Frontal cortex (tissue), 4 donors: ENCODE data around the gene FLCN. TPM values are rescaled to one million over a fixed set of nuclear protein-coding genes. Genes with fewer than 3 reads are reported as not detected.

Experiments used
- DNase-seq, 2 donors: peaks; one replicate each; pipeline ENCODE4 v3.0.0; 2012; ENCODE audit warnings: low spot score in 2 of 2
- FAIRE-seq: peaks from 2 replicates; lab custom pipeline; 2012; peaks lifted over from hg19 to GRCh38; lab: Jason Lieb, UNC
- small RNA-seq: library from RNA; depleted of rRNA; stranded (forward); fragments of <200 nt; gene quantifications from one replicate; pipeline ENCODE3, GENCODE V24; 2014
- total RNA-seq: library from RNA; depleted of rRNA; stranded (reverse); fragments of >200 nt; gene quantifications from one replicate; pipeline ENCODE4 v1.2.3, GENCODE V29; 2014
- donor health status: control.
- donor health status: control.
- donor health status: control.

The FLCN gene
- total RNA-seq, 1 donor from 2014 or later, result 31.4 TPM

GRCh38 chr17:17172001-17172939 lies 64.7 kb downstream of the FLCN start:
- no peak for FAIRE-seq
- no peak for DNase-seq

DNA sequence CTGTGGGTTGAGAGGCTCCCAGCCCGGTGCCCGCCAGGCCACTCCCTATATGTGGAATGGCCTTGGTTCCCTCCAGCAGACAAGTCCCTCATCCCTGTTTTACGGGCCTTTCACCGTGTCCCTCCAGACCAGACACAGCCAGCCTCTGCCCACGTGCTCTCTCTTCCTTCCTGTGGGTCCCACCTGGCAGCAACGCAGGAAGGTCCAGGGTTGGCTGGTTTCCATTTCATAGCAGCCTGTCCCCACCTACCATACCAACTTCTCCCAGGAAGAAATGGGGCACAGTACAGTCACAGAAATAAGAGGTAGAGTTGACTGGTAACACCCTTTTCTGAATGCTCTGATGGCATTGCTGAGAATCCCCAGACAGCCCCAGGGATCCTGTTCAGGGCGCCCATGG lies 65.8 kb downstream of the FLCN start:
- FAIRE-seq (no peak), DNase-seq (no peak)

- FAIRE-seq (no peak), DNase-seq (no peak)
These were observed 66.5 kb downstream of the FLCN start for GRCh38 chr17:17170346-17170985.

DNA sequence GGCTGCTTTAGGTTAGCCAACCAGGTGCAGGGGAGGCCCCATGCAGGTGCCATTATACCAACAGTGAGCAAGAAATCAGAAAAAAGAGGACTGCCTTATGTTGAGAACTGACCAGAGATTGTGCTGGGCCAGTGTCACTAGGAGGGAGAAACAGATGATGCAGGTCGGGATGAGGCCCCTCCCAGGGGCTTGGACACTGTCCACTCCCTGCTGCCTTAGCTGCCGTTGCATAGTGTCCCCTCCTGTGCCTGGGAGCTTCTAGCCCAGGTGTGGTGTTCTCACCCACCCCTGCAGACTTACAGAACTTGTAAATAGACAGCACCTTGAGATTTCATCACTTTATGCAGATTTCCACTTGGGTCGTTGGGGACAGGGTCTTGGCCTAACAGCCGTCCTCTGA lies 67.6 kb downstream of the FLCN start:
- no peak for DNase-seq
- FAIRE-seq, result no peak

GRCh38 chr17:17168401-17168800 lies 68.6 kb downstream of the FLCN start:
- no peak for FAIRE-seq

DNA sequence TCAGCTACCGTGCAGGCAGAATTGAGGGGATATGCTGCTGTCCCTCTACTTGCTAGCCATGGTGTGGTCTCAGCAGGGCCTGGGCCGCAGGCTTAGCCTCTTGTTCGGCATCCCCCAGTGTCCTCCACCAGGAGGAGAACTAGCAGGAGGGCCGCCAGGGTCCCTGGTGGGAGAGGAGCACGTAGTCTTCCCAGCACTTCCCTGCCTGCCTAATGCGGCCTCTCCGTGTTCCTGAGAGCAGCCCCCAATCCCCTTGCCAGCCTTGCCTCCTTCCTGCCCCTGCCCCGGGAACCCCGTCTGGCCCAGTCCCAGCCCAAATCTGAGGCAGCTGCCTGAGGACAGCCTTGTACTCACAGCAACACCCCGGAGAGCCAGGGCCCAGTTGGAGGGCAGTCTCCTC lies 69.0 kb downstream of the FLCN start:
- DNase-seq, result no peak
- FAIRE-seq, result no peak

More at GRCh38 chr17:17168401-17168800, 68.6 kb downstream of the FLCN start:
- no peak for DNase-seq

DNA sequence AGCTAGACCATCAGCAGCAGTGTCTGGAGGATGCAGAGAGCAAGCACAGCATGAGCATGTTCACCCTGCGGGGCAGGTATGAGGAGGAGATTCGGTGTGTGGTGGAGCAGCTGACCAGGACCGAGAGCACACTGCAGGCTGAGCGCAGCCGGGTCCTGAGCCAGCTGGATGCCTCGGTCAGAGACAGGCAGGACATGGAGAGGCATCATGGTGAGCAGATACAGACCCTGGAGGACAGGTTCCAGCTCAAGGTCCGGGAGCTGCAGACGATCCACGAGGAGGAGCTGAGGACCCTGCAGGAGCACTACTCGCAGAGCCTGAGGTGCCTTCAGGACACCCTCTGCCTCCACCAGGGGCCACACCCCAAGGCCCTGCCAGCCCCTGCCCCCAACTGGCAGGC lies 69.6 kb downstream of the FLCN start:
- no peak for FAIRE-seq

DNA sequence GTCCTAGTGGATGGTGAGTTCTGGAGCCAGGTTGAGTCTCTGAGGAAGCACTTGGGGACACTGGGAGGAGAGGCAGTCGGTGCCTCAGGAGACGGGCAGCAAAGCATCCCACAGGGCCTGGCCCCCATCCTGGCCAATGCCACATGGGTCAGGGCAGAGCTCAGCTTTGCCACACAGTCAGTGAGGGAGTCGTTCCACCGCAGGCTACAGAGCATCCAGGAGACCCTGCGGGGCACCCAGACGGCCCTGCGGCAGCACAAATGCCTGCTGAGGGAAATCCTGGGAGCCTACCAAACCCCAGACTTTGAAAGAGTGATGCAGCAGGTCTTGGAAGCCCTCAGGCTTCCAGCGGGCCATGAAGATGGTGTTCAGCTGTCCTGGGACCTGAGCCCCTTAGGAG lies 70.5 kb downstream of the FLCN start:
- FAIRE-seq (no peak), DNase-seq (no peak)

More for the DNA sequence above, 69.6 kb downstream of the FLCN start:
- DNase-seq, result no peak

DNA sequence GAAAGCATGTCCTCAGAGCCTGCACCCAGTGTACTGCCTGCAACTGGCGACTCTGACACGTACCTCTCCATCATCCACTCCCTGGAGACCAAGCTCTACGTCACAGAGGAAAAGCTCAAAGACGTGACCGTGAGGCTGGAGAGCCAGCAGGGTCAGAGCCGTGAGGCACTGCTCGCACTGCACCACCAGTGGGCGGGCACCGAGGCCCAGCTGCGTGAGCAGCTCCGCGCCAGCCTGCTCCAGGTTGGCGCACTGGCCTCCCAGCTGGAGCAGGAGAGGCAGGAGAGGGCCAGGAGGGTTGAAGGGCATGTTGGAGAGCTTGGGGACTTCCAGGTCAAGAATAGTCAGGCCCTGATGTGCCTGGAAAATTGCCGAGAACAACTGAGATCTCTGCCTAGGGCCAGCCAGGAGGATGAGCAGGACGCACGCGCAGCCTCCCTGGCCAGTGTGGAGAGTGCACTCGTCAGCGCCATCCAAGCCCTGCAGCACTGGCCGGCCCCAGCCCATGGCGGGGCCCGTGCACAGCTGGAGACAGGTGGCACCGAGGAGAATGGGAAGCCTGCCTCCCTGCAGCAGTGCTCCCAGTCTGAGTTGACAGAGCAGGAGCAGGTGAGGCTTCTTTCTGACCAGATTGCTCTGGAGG lies 71.2 kb downstream of the FLCN start:
- no peak for FAIRE-seq
- no peak for DNase-seq

DNA sequence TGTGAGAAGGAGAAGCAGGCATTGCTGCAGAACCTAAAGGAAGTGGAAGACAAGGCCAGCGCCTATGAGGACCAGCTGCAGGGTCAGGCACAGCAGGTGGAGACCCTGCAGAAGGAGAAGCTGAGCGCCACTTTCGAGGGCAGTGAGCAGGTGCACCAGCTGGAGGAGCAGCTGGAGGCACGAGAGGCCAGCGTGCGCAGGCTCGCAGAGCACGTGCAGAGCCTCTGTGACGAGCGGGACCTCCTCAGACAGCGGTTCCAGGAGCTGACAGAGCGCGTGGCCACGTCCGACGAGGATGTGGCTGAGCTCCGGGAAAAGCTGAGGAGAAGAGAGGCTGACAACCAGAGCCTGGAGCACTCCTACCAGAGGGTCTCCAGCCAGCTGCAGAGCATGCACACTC lies 72.3 kb downstream of the FLCN start:
- FAIRE-seq (no peak), DNase-seq (no peak)

- FAIRE-seq (no peak), DNase-seq (no peak)
These were observed 72.8 kb downstream of the FLCN start for GRCh38 chr17:17164156-17164555.

Small RNA genes lying within 50 kb of the gene (small RNA-seq; reads per million reads assigned to genes)
- not detected for gene RNU6-767P

Other genes with a start within 250 kb of the FLCN start
- gene MPRIP, start 194.7 kb downstream of the FLCN start, total RNA-seq, result 131 TPM
- 8.6 TPM for gene PLD6, start 30.8 kb downstream of the FLCN start, total RNA-seq
- gene COPS3, start 44.1 kb upstream of the FLCN start, total RNA-seq, result 119 TPM
- gene NT5M, start 66.2 kb upstream of the FLCN start, total RNA-seq, result 6.5 TPM
- gene MED9, start 239.8 kb upstream of the FLCN start, total RNA-seq, result 12.6 TPM